GM04503 (cell line): Measurements from ENCODE around the gene SPAG16.

Experiments
- DNase-seq: peaks from one replicate; pipeline ENCODE4 v3.0.0-alpha.2; 2012; ENCODE audit warnings: low read depth

Gene SPAG16

GRCh38 chr2:214169736-214170135 lies 885.5 kb downstream of the SPAG16 start:
- no peak for DNase-seq

- no peak for DNase-seq
These were observed 890.3 kb downstream of the SPAG16 start for GRCh38 chr2:214174563-214174962.

- no peak for DNase-seq
These were observed 895.8 kb downstream of the SPAG16 start for GRCh38 chr2:214180071-214180470.

- no peak for DNase-seq
These were observed 896.4 kb downstream of the SPAG16 start for GRCh38 chr2:214180686-214181085.

GRCh38 chr2:214184461-214184860 lies 900.2 kb downstream of the SPAG16 start:
- no peak for DNase-seq

GRCh38 chr2:214185546-214185945 lies 901.3 kb downstream of the SPAG16 start:
- DNase-seq, result no peak

- no peak for DNase-seq
These were observed 908.4 kb downstream of the SPAG16 start for GRCh38 chr2:214192711-214193110.

- DNase-seq, result peak; percentile 34
These were observed 909.7 kb downstream of the SPAG16 start for GRCh38 chr2:214193943-214194342.

- DNase-seq, result no peak
These were observed 912.0 kb downstream of the SPAG16 start for GRCh38 chr2:214196260-214196659.

GRCh38 chr2:214201892-214202291 lies 917.6 kb downstream of the SPAG16 start:
- no peak for DNase-seq

GRCh38 chr2:214203214-214203613 lies 919.0 kb downstream of the SPAG16 start:
- no peak for DNase-seq

GRCh38 chr2:214203744-214204289 lies 919.6 kb downstream of the SPAG16 start:
- no peak for DNase-seq

GRCh38 chr2:214215107-214215506 lies 930.8 kb downstream of the SPAG16 start:
- DNase-seq, result no peak

- no peak for DNase-seq
These were observed 932.9 kb downstream of the SPAG16 start for GRCh38 chr2:214217136-214217535.

- DNase-seq, result no peak
These were observed 933.3 kb downstream of the SPAG16 start for GRCh38 chr2:214217599-214217998.

- no peak for DNase-seq
These were observed 936.0 kb downstream of the SPAG16 start for GRCh38 chr2:214220251-214220650.

- DNase-seq, result no peak
These were observed 941.8 kb downstream of the SPAG16 start for GRCh38 chr2:214226061-214226460.

- DNase-seq, result peak; percentile 10
These were observed 948.0 kb downstream of the SPAG16 start for GRCh38 chr2:214232271-214232670.

GRCh38 chr2:214233164-214233563 lies 948.9 kb downstream of the SPAG16 start:
- DNase-seq, result no peak

GRCh38 chr2:214242797-214243196 lies 958.5 kb downstream of the SPAG16 start:
- DNase-seq, result no peak

GRCh38 chr2:214244847-214245246 lies 960.6 kb downstream of the SPAG16 start:
- peak; percentile 34 for DNase-seq

- no peak for DNase-seq
These were observed 962.2 kb downstream of the SPAG16 start for GRCh38 chr2:214246417-214246816.

GRCh38 chr2:214247531-214247930 lies 963.3 kb downstream of the SPAG16 start:
- DNase-seq, result no peak

- DNase-seq, result no peak
These were observed 970.8 kb downstream of the SPAG16 start for GRCh38 chr2:214255046-214255445.

- DNase-seq, result no peak
These were observed 977.4 kb downstream of the SPAG16 start for GRCh38 chr2:214261683-214262082.
